CD14-positive monocyte (primary cell): ENCODE measurements around the gene MCF2L2. TPM values are rescaled to one million over a fixed set of nuclear protein-coding genes. Genes with fewer than 3 reads are reported as not detected.

Experiments
- DNase-seq, 3 donors: peaks; one replicate each; pipeline ENCODE4 v3.0.0-alpha.2; 2011 to 2022
- H2AFZ ChIP-seq: 2 replicates; pipeline ENCODE4 v1.6.0; 2012; ENCODE audit warnings: mild to moderate bottlenecking, low read depth, low read length, inconsistent platforms; ENCODE audit not compliant: insufficient read depth, poor library complexity, severe bottlenecking
- H3K27ac ChIP-seq, 2 donors: 1 replicate in 1 of 2; 2 replicates in 1 of 2; pipeline ENCODE4 v1.5.1; 2012 to 2013; ENCODE audit warnings: low read length in 2 of 2, control low read depth in 1 of 2, inconsistent platforms in 1 of 2, low read depth in 1 of 2, mild to moderate bottlenecking in 1 of 2
- H3K27me3 ChIP-seq, 2 donors: one replicate each; pipeline versions ENCODE4 v1.6.0 to v1.6.1; 2011 to 2013; ENCODE audit warnings: low read length in 2 of 2; ENCODE audit not compliant: control insufficient read depth in 2 of 2, insufficient read depth in 2 of 2
- H3K36me3 ChIP-seq, 2 donors: replicated peaks in 1 of 2; 1 replicate in 1 of 2; 2 replicates in 1 of 2; pipeline versions ENCODE4 v1.5.1 to v1.6.1; 2012 to 2013; ENCODE audit warnings: low read length in 2 of 2, control low read depth in 1 of 2, inconsistent platforms in 1 of 2, mild to moderate bottlenecking in 1 of 2; ENCODE audit not compliant: insufficient read depth in 2 of 2, control insufficient read depth in 1 of 2
- H3K4me1 ChIP-seq, 2 donors: 1 replicate in 1 of 2; 2 replicates in 1 of 2; pipeline versions ENCODE4 v1.5.1 to v1.6.1; 2012 to 2013; ENCODE audit warnings: low read length in 2 of 2, control low read depth in 1 of 2, inconsistent platforms in 1 of 2, mild to moderate bottlenecking in 1 of 2, moderate library complexity in 1 of 2; ENCODE audit not compliant: insufficient read depth in 2 of 2, control insufficient read depth in 1 of 2
- H3K4me2 ChIP-seq: replicated peaks from 2 replicates; pipeline ENCODE3; 2012; ENCODE audit warnings: low read length, moderate library complexity, mild to moderate bottlenecking; ENCODE audit not compliant: poor library complexity, severe bottlenecking; ENCODE audit errors: extremely low read depth
- H3K4me3 ChIP-seq, 3 experiments: fragments of 200-600 bp in 1 of 3; sonication (generic) in 1 of 3; replicated peaks in 1 of 3; 1 replicate in 2 of 3; 2 replicates in 1 of 3; pipeline ENCODE4 v1.5.1; 2011 to 2013; ENCODE audit warnings: low read length in 3 of 3, mild to moderate bottlenecking in 3 of 3, control low read depth in 2 of 3, low read depth in 2 of 3, inconsistent platforms in 1 of 3, moderate library complexity in 1 of 3
- H3K79me2 ChIP-seq: 2 replicates; pipeline ENCODE4 v1.6.0; 2012; ENCODE audit warnings: mild to moderate bottlenecking, control low read depth, inconsistent platforms, low read length, moderate library complexity; ENCODE audit not compliant: insufficient read depth
- H3K9ac ChIP-seq: 2 replicates; pipeline ENCODE4 v1.6.0; 2017; ENCODE audit warnings: low read length, mild to moderate bottlenecking; ENCODE audit not compliant: insufficient read depth, poor library complexity, severe bottlenecking
- H3K9me3 ChIP-seq, 2 donors: replicated peaks in 1 of 2; 1 replicate in 1 of 2; 2 replicates in 1 of 2; pipeline versions ENCODE4 v1.5.1 to v1.6.1; 2012 to 2013; ENCODE audit warnings: low read length in 2 of 2, control low read depth in 1 of 2; ENCODE audit not compliant: control insufficient read depth in 1 of 2, insufficient read depth in 1 of 2
- H4K20me1 ChIP-seq: 2 replicates; pipeline ENCODE4 v1.6.0; 2012; ENCODE audit warnings: mild to moderate bottlenecking, low read length, control low read depth, moderate library complexity; ENCODE audit not compliant: insufficient read depth
- H3K27ac Mint-ChIP-seq, 7 donors: one replicate each; pipeline ENCODE4 v1.8.0; 2020; ENCODE audit warnings: mild to moderate bottlenecking in 7 of 7, mixed read lengths in 7 of 7, moderate library complexity in 6 of 7, inconsistent platforms in 2 of 7
- H3K27me3 Mint-ChIP-seq, 3 donors: one replicate each; pipeline ENCODE4 v1.8.0; 2021 to 2022; ENCODE audit warnings: low read depth in 3 of 3, mild to moderate bottlenecking in 3 of 3, mixed read lengths in 3 of 3, moderate library complexity in 3 of 3, inconsistent platforms in 1 of 3
- H3K36me3 Mint-ChIP-seq, 2 donors: one replicate each; pipeline ENCODE4 v1.8.0; 2020; ENCODE audit warnings: mixed read lengths in 2 of 2, inconsistent platforms in 1 of 2, mild to moderate bottlenecking in 1 of 2
- H3K4me1 Mint-ChIP-seq: one replicate; pipeline ENCODE4 v1.8.0; 2020; ENCODE audit warnings: mild to moderate bottlenecking, mixed read lengths
- H3K4me3 Mint-ChIP-seq, 2 donors: one replicate each; pipeline ENCODE4 v1.8.0; 2020; ENCODE audit warnings: mild to moderate bottlenecking in 2 of 2, mixed read lengths in 2 of 2, moderate library complexity in 1 of 2
- H3K9me3 Mint-ChIP-seq, 7 donors: one replicate each; pipeline ENCODE4 v1.8.0; 2020 to 2022; ENCODE audit warnings: mixed read lengths in 7 of 7, mild to moderate bottlenecking in 6 of 7, moderate library complexity in 6 of 7, inconsistent platforms in 2 of 7
- CTCF ChIP-seq: fragments of 200-600 bp; IDR thresholded peaks from one replicate; pipeline ENCODE4 v1.8.0; 2022; ENCODE audit warnings: antibody characterized with exemption, mild to moderate bottlenecking
- WGBS: methylation state at CpG from one replicate; pipeline ENCODE4 v1.1.5; 2013; ENCODE audit warnings: missing lambda C conversion rate; ENCODE audit not compliant: insufficient coverage; 5-methylcytosine and 5-hydroxymethylcytosine counted together
- intact Hi-C, 2 donors: fragments of 100-400 bp; cut with micrococcal nuclease; formaldehyde crosslinking; loops; one replicate each; pipeline versions ENCODE4 v1.15.0 to v1.15.1; 2023
- polyA plus RNA-seq, 3 donors: library from polyadenylated mRNA; depleted of rRNA in 1 of 3; unstranded in 2 of 3; stranded (reverse) in 1 of 3; fragments of 300-500 nt in 2 of 3; fragments of >200 nt in 1 of 3; fragmentation: Illumina TruSeq in 2 of 3; gene quantifications; 1 replicate in 2 of 3; 2 replicates in 1 of 3; pipeline ENCODE4 v1.2.3, GENCODE V29; 2012 to 2021

Gene MCF2L2
- polyA plus RNA-seq, 3 donors: 0.01 to 0.13 TPM; not detected in 1

GRCh38 chr3:183396662-183397391 is 31.6 kb downstream of the MCF2L2 start:
- no peak overlapping the region for H3K4me3 Mint-ChIP-seq
- H3K27ac Mint-ChIP-seq: no peak overlapping the region
- no peaks in the 10 kb centered on the region for H3K4me1 ChIP-seq
- H3K27ac ChIP-seq: no peak overlapping the region
- no peaks in the 10 kb centered on the region for H3K4me1 Mint-ChIP-seq
- no peaks in the 10 kb centered on the region for H3K36me3 Mint-ChIP-seq
- no peaks in the 10 kb centered on the region for H4K20me1 ChIP-seq
- no peak overlapping the region for H3K9ac ChIP-seq
- H3K27me3 ChIP-seq: no peaks in the 10 kb centered on the region
- intact Hi-C loops: no loop called here
- WGBS: 86% methylated on average over 1 of the region's 5 CpGs
- H3K4me2 ChIP-seq: no peak overlapping the region
- no peak overlapping the region for H3K4me3 ChIP-seq
- H2AFZ ChIP-seq: no peak overlapping the region
- H3K79me2 ChIP-seq: no peaks in the 10 kb centered on the region
- TF ChIP-seq CTCF: no peak
- H3K9me3 Mint-ChIP-seq: no peaks in the 10 kb centered on the region
- peaks cover 0 to 2% (median under 1%) of the 10 kb centered on the region in 3 donors for H3K27me3 Mint-ChIP-seq
- no peak for DNase-seq
- H3K9me3 ChIP-seq: no peaks in the 10 kb centered on the region
- H3K36me3 ChIP-seq: no peaks in the 10 kb centered on the region

GRCh38 chr3:183394150-183394549 is 34.3 kb downstream of the MCF2L2 start:
- 100% methylated on average over 5 of the region's 6 CpGs for WGBS
- Histone ChIP-seq H3K36me3 (no peaks in the 10 kb centered on the region), H3K4me3 (no peak overlapping the region), H2AFZ (no peak overlapping the region), H3K27ac (no peak overlapping the region), H4K20me1 (no peaks in the 10 kb centered on the region), H3K79me2 (no peaks in the 10 kb centered on the region), H3K4me2 (no peak overlapping the region), H3K27me3 (no peaks in the 10 kb centered on the region), H3K9ac (no peak overlapping the region), H3K4me1 (no peaks in the 10 kb centered on the region), H3K9me3 (no peaks in the 10 kb centered on the region)
- H3K4me1 Mint-ChIP-seq: no peaks in the 10 kb centered on the region
- H3K9me3 Mint-ChIP-seq: no peaks in the 10 kb centered on the region
- peaks cover 0 to 3% (median 2%) of the 10 kb centered on the region in 3 donors for H3K27me3 Mint-ChIP-seq
- DNase-seq: no peak
- no peak overlapping the region for H3K4me3 Mint-ChIP-seq
- no peaks in the 10 kb centered on the region for H3K36me3 Mint-ChIP-seq
- no peak overlapping the region for H3K27ac Mint-ChIP-seq
- TF ChIP-seq CTCF: no peak
- intact Hi-C loops: no loop called here
